PFSK-1 (cell line): Measurements from ENCODE around the gene TSPO.

Experiments
- FOXP2 ChIP-seq: optimal IDR thresholded peaks from 2 replicates; pipeline ENCODE3; 2011; ENCODE audit warnings: borderline replicate concordance, control low read depth, inconsistent platforms; ENCODE audit not compliant: insufficient read depth; ENCODE audit errors: extremely low read length, extremely low read depth
- POLR2AphosphoS5 ChIP-seq: IDR thresholded peaks from 2 replicates; pipeline ENCODE4 v1.6.1; 2012; ENCODE audit warnings: low read depth, mild to moderate bottlenecking, control low read depth, low read length, moderate library complexity
- REST ChIP-seq, 2 experiments: IDR thresholded peaks; 2 replicates each; pipeline versions ENCODE4 v1.6.1 to v1.8.0; 2011 to 2012; ENCODE audit warnings: low read depth in 2 of 2, low read length in 2 of 2, control low read depth in 1 of 2, inconsistent platforms in 1 of 2, mild to moderate bottlenecking in 1 of 2, moderate library complexity in 1 of 2; ENCODE audit not compliant: insufficient read depth in 1 of 2
- SIN3A ChIP-seq: IDR thresholded peaks from 2 replicates; pipeline ENCODE4 v1.6.1; 2012; ENCODE audit warnings: mild to moderate bottlenecking, low read length, moderate library complexity, borderline replicate concordance; ENCODE audit not compliant: insufficient read depth
- TAF1 ChIP-seq: IDR thresholded peaks from 2 replicates; pipeline ENCODE4 v1.6.1; 2012; ENCODE audit warnings: low read length, control low read depth, borderline replicate concordance; ENCODE audit not compliant: insufficient read depth

- no peak for TF ChIP-seq SIN3A
- no peak for TF ChIP-seq POLR2AphosphoS5
- no peak for TF ChIP-seq TAF1
- no peak for TF ChIP-seq REST (IDR thresholded peaks at IDR 0.05; ENCODE audit: insufficient read depth in 1 of 2, low read depth in 2 of 2, low read length in 2 of 2)
- no peak for TF ChIP-seq FOXP2
Measured at GRCh38 chr22:43180670-43181069, 29.3 kb downstream of the TSPO start.
